Trophoblast cell (in vitro differentiated cells and primary cell): Measurements from ENCODE around the gene ERBB4.
"Not testable (repeated sequence)": the region's sequence is repeated elsewhere in the genome, so short reads cannot be mapped to it uniquely, and the experiment has no call there.

Experiments used
- DNase-seq, 2 donors: peaks; one replicate each; pipeline ENCODE4 v3.0.0-alpha.2; 2016
- H2AFZ ChIP-seq: 2 replicates; pipeline ENCODE4 v1.6.1; 2013; ENCODE audit warnings: low read length, moderate library complexity, mild to moderate bottlenecking; ENCODE audit not compliant: insufficient read depth, poor library complexity
- H2AK5ac ChIP-seq: 2 replicates; pipeline ENCODE4 v1.6.1; 2013; ENCODE audit warnings: mild to moderate bottlenecking, low read length
- H2BK120ac ChIP-seq: 2 replicates; pipeline ENCODE4 v1.6.1; 2013; ENCODE audit warnings: low read length, mild to moderate bottlenecking, moderate library complexity; ENCODE audit not compliant: insufficient read depth, poor library complexity
- H2BK12ac ChIP-seq: 2 replicates; pipeline ENCODE4 v1.6.1; 2013; ENCODE audit warnings: mild to moderate bottlenecking, low read length, moderate library complexity
- H2BK5ac ChIP-seq: 2 replicates; pipeline ENCODE4 v1.6.1; 2013; ENCODE audit warnings: low read length, low read depth, moderate library complexity, mild to moderate bottlenecking; ENCODE audit not compliant: poor library complexity
- H3K14ac ChIP-seq: 2 replicates; pipeline ENCODE4 v1.6.1; 2013; ENCODE audit warnings: mild to moderate bottlenecking, low read length
- H3K18ac ChIP-seq: 2 replicates; pipeline ENCODE4 v1.6.1; 2013; ENCODE audit warnings: mild to moderate bottlenecking, low read length
- H3K23ac ChIP-seq: 2 replicates; pipeline ENCODE4 v1.6.1; 2013; ENCODE audit warnings: low read length
- H3K27ac ChIP-seq: 2 replicates; pipeline ENCODE4 v1.5.1; 2013; ENCODE audit warnings: low read depth, mild to moderate bottlenecking, inconsistent platforms, low read length, moderate library complexity
- H3K27me3 ChIP-seq: 2 replicates; pipeline ENCODE4 v1.6.1; 2013; ENCODE audit warnings: inconsistent platforms, mild to moderate bottlenecking, low read length, moderate library complexity; ENCODE audit not compliant: insufficient read depth
- H3K36me3 ChIP-seq, 2 experiments: 1 replicate in 1 of 2; 2 replicates in 1 of 2; pipeline ENCODE4 v1.6.1; 2013; ENCODE audit warnings: low read length in 2 of 2, mild to moderate bottlenecking in 2 of 2, moderate library complexity in 1 of 2; ENCODE audit not compliant: insufficient read depth in 2 of 2, control insufficient read depth in 1 of 2
- H3K4ac ChIP-seq: 2 replicates; pipeline ENCODE4 v1.6.1; 2013; ENCODE audit warnings: low read depth, mild to moderate bottlenecking, low read length, moderate library complexity
- H3K4me1 ChIP-seq, 2 experiments: 1 replicate in 1 of 2; 2 replicates in 1 of 2; pipeline ENCODE4 v1.6.1; 2013; ENCODE audit warnings: low read length in 2 of 2, mild to moderate bottlenecking in 2 of 2, moderate library complexity in 1 of 2; ENCODE audit not compliant: insufficient read depth in 2 of 2, control insufficient read depth in 1 of 2
- H3K4me2 ChIP-seq: 2 replicates; pipeline ENCODE4 v1.6.1; 2013; ENCODE audit warnings: inconsistent platforms, mild to moderate bottlenecking, low read length, moderate library complexity
- H3K4me3 ChIP-seq: 2 replicates; pipeline ENCODE4 v1.5.1; 2013; ENCODE audit warnings: mild to moderate bottlenecking, low read depth, low read length, inconsistent platforms
- H3K79me1 ChIP-seq: one replicate; pipeline ENCODE4 v1.6.1; 2013; ENCODE audit warnings: low read length
- H3K79me2 ChIP-seq: 2 replicates; pipeline ENCODE4 v1.6.1; 2013; ENCODE audit warnings: low read length, mild to moderate bottlenecking; ENCODE audit not compliant: control insufficient read depth, insufficient read depth, poor library complexity
- H3K9ac ChIP-seq: 2 replicates; pipeline ENCODE4 v1.6.1; 2013; ENCODE audit warnings: mild to moderate bottlenecking, low read length
- H3K9me3 ChIP-seq: 2 replicates; pipeline ENCODE4 v1.6.1; 2013; ENCODE audit warnings: low read depth, mild to moderate bottlenecking, control low read depth, inconsistent platforms, low read length; ENCODE audit not compliant: insufficient read depth
- H4K12ac ChIP-seq: 2 replicates; pipeline ENCODE4 v1.6.1; 2013; ENCODE audit warnings: low read depth, mild to moderate bottlenecking, low read length, moderate library complexity
- H4K8ac ChIP-seq: 2 replicates; pipeline ENCODE4 v1.6.1; 2013; ENCODE audit warnings: low read depth, mild to moderate bottlenecking, low read length, moderate library complexity
- H4K91ac ChIP-seq: one replicate; pipeline ENCODE4 v1.6.1; 2013; ENCODE audit warnings: low read depth, mild to moderate bottlenecking, low read length, moderate library complexity
- WGBS: extraction: QIAGEN DNeasy Blood & Tissue Kit; methylation state at CpG from one replicate; pipeline ENCODE4 v1.1.7; 2013; ENCODE audit warnings: missing lambda C conversion rate; ENCODE audit not compliant: insufficient read length, insufficient coverage; ENCODE audit errors: extremely low coverage; 5-methylcytosine and 5-hydroxymethylcytosine counted together

The ERBB4 gene

GRCh38 chr2:211598238-211598637, 940.4 kb downstream of the ERBB4 start:
- Histone ChIP-seq H3K4me3 (no peak overlapping the region), H4K91ac (peak overlapping the region; percentile 37), H3K36me3 (no peaks in the 10 kb centered on the region), H3K18ac (no peak overlapping the region), H3K27me3 (no peaks in the 10 kb centered on the region), H4K12ac (no peak overlapping the region), H2AFZ (no peak overlapping the region), H3K4ac (no peak overlapping the region), H4K8ac (peak overlapping the region; percentile 54), H3K27ac (no peak overlapping the region), H3K4me1 (no peaks in the 10 kb centered on the region), H2AK5ac (no peak overlapping the region), H3K14ac (no peak overlapping the region), H3K9ac (no peak overlapping the region), H3K4me2 (no peak overlapping the region), H2BK120ac (no peak overlapping the region), H2BK12ac (no peak overlapping the region), H3K79me1 (no peaks in the 10 kb centered on the region), H3K23ac (no peak overlapping the region), H2BK5ac (no peak overlapping the region), H3K79me2 (no peaks in the 10 kb centered on the region), H3K9me3 (no peaks in the 10 kb centered on the region)
- no CpG with 5 or more reads among the region's 2 CpGs for WGBS
- no peak for DNase-seq

DNA sequence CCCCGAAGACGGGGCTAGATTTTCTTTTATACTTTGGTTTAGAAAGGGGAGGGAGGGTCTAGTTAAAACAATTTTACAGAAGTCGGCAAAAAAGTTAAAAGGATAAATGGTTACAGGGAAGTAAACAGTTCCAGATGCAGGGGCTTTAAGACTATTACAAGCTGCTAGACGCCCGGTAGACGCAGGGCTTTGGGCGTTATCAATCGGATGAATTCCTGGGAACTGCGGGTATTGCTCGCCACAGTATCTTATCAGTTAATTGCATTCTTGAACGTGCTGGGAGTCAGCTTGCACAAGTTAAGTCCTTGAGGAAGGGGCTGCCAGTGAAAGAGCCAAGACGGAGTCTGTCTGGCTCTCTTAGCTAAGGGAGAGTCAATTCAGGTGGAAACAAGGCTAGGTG, 946.6 kb downstream of the ERBB4 start:
- peak; percentile 4 to 26 for DNase-seq
- H3K9ac ChIP-seq, H2BK120ac ChIP-seq, H3K4me1 ChIP-seq, H3K23ac ChIP-seq, H2BK5ac ChIP-seq, H2AFZ ChIP-seq, H3K79me1 ChIP-seq, H3K9me3 ChIP-seq, H3K4me3 ChIP-seq, H3K4ac ChIP-seq, H4K12ac ChIP-seq, H4K91ac ChIP-seq, H3K36me3 ChIP-seq, H3K4me2 ChIP-seq, H2BK12ac ChIP-seq, H2AK5ac ChIP-seq, H4K8ac ChIP-seq, H3K79me2 ChIP-seq, H3K18ac ChIP-seq, H3K14ac ChIP-seq, H3K27me3 ChIP-seq: not testable (repeated sequence)
- WGBS: no CpG with 5 or more reads among the region's 12 CpGs
- H3K27ac ChIP-seq: peak overlapping the region; percentile 39

GRCh38 chr2:211591426-211591825, 947.2 kb downstream of the ERBB4 start:
- Histone ChIP-seq H4K91ac (no peak overlapping the region), H3K14ac (no peak overlapping the region), H2BK12ac (no peak overlapping the region), H3K9me3 (no peaks in the 10 kb centered on the region), H3K23ac (no peak overlapping the region), H2AK5ac (no peak overlapping the region), H2BK5ac (no peak overlapping the region), H4K8ac (no peak overlapping the region), H3K36me3 (no peaks in the 10 kb centered on the region), H3K27me3 (no peaks in the 10 kb centered on the region), H3K79me1 (no peaks in the 10 kb centered on the region), H3K4me3 (no peak overlapping the region), H3K27ac (peak overlapping the region; percentile 39), H3K4me1 (peaks cover 4% of the 10 kb centered on the region in 2 experiments), H2BK120ac (no peak overlapping the region), H3K79me2 (no peaks in the 10 kb centered on the region), H3K4ac (no peak overlapping the region), H3K18ac (no peak overlapping the region), H4K12ac (no peak overlapping the region), H3K9ac (no peak overlapping the region), H3K4me2 (peak overlapping the region; percentile 41), H2AFZ (no peak overlapping the region)
- no CpG with 5 or more reads among the region's 2 CpGs for WGBS
- peak; percentile 15 to 29 for DNase-seq

- Histone ChIP-seq H3K4me2 (no peak overlapping the region), H3K9me3 (no peaks in the 10 kb centered on the region), H3K27me3 (no peaks in the 10 kb centered on the region), H3K27ac (no peak overlapping the region), H3K18ac (no peak overlapping the region), H3K4ac (no peak overlapping the region), H2AK5ac (no peak overlapping the region), H3K9ac (no peak overlapping the region), H4K8ac (no peak overlapping the region), H3K23ac (no peak overlapping the region), H3K4me3 (no peak overlapping the region), H2AFZ (no peak overlapping the region), H3K79me2 (no peaks in the 10 kb centered on the region), H2BK12ac (no peak overlapping the region), H3K79me1 (no peaks in the 10 kb centered on the region), H2BK120ac (no peak overlapping the region), H4K12ac (no peak overlapping the region), H3K14ac (no peak overlapping the region), H3K4me1 (no peaks in the 10 kb centered on the region), H4K91ac (no peak overlapping the region), H3K36me3 (no peaks in the 10 kb centered on the region), H2BK5ac (no peak overlapping the region)
- no CpG with 5 or more reads among the region's 3 CpGs for WGBS
- DNase-seq: no peak
These were observed 970.2 kb downstream of the ERBB4 start for GRCh38 chr2:211568439-211568838.
